ENCODE results near the gene AP3B1. TPM values are rescaled to one million over a fixed set of nuclear protein-coding genes. Genes with fewer than 3 reads are reported as not detected.

AP3B1 gene
- total RNA-seq, 1 experiment from 2014 or later = 41.8 TPM

GRCh38 chr5:77983482-77984199 lies 310.9 kb downstream of the AP3B1 start:
- no peak for TF ChIP-seq CTCF (conservative IDR thresholded peaks at IDR 0.05)
- Histone ChIP-seq H3K23me2 (ENCODE audit: insufficient read length, low read depth, low read length, poor library complexity, severe bottlenecking) (no peaks in the 10 kb centered on the region), H3K18ac (ENCODE audit: insufficient read length, low read depth, low read length) (no peak overlapping the region), H2BK5ac (ENCODE audit: insufficient read length, low read length) (no peak overlapping the region), H3K27ac (ENCODE audit: insufficient read length, low read depth, low read length) (no peak overlapping the region), H2AK5ac (ENCODE audit: insufficient read length, low read length) (no peak overlapping the region), H3K9ac (ENCODE audit: extremely low read depth, insufficient read length, low read length) (no peak overlapping the region), H2BK15ac (ENCODE audit: low read depth, low read length) (no peak overlapping the region), H3K27me3 (ENCODE audit: insufficient read depth, low read length) (no peaks in the 10 kb centered on the region), H3K23ac (ENCODE audit: insufficient read length, low read depth, low read length) (no peak overlapping the region), H3K79me1 (ENCODE audit: insufficient read depth, low read depth, low read length, poor library complexity, severe bottlenecking) (no peaks in the 10 kb centered on the region), H3K9me3 (ENCODE audit: control insufficient read depth, low read depth, low read length) (no peaks in the 10 kb centered on the region), H2BK20ac (ENCODE audit: low read depth, low read length, poor library complexity, severe bottlenecking) (no peak overlapping the region), H2BK120ac (ENCODE audit: low read depth, low read length, poor library complexity, severe bottlenecking) (no peak overlapping the region), H4K91ac (ENCODE audit: insufficient read length, low read depth, low read length) (no peak overlapping the region), H4K5ac (ENCODE audit: insufficient read length, low read depth, low read length) (no peak overlapping the region), H3K4ac (ENCODE audit: low read depth, low read length) (no peak overlapping the region), H2BK12ac (ENCODE audit: insufficient read length, low read depth, low read length) (no peak overlapping the region), H3K56ac (ENCODE audit: insufficient read length, low read depth, low read length) (no peak overlapping the region), H4K8ac (replicated peaks; ENCODE audit: insufficient read length, low read depth, low read length) (no peak overlapping the region), H3K4me2 (ENCODE audit: insufficient read depth, insufficient read length, low read length) (no peak overlapping the region), H3T11ph (ENCODE audit: low read length) (no peak overlapping the region), H4K20me1 (ENCODE audit: control insufficient read depth, insufficient read depth, insufficient read length) (no peaks in the 10 kb centered on the region), H2AFZ (ENCODE audit: low read length) (no peak overlapping the region), H3K79me2 (ENCODE audit: insufficient read depth, low read length) (no peaks in the 10 kb centered on the region), H3K14ac (ENCODE audit: insufficient read depth, low read length) (no peak overlapping the region), H3K4me1 (ENCODE audit: insufficient read depth, low read length) (0 out of 2 replicates have a peak, but pooled peaks cover 3% of the 10 kb centered on the region)
- no peak overlapping the region for H3K4me3 Mint-ChIP-seq
- H3K9me3 Mint-ChIP-seq = peaks cover 0 to 4% of the 10 kb centered on the region in 2 experiments; a peak in 2 of 5 replicates
- no CpG with 5 or more reads among the region's 5 CpGs for WGBS (ENCODE audit: extremely low coverage, insufficient read length, low lambda C conversion rate)
- no peak overlapping the region for H3K27ac Mint-ChIP-seq
- no peak for DNase-seq
- H3K27me3 Mint-ChIP-seq (ENCODE audit: low read depth) = peaks cover 70% of the 10 kb centered on the region
- peaks cover 34 to 54% of the 10 kb centered on the region in 2 experiments for H3K4me1 Mint-ChIP-seq
- 0 out of 7 replicates have a peak, but pooled peaks cover 0 to 3% (median 0%) of the 10 kb centered on the region in 3 experiments for H3K36me3 Mint-ChIP-seq (ENCODE audit: insufficient read depth in 1 of 3, low read depth in 3 of 3)

Data from H9 (cell line).